MM.1S (cell line): ENCODE data around the gene LIPE.

Experiments used
- DNase-seq: peaks from one replicate; pipeline ENCODE4 v3.0.0-alpha.2; 2015
- H2AFZ ChIP-seq: fragments of 300-600 bp; sonication (generic); 2 replicates; pipeline ENCODE4 v1.6.0; 2016; ENCODE audit warnings: antibody characterized with exemption, low read length
- H3F3A ChIP-seq: fragments of 300-600 bp; sonication (generic); 2 replicates; pipeline ENCODE4 v1.6.1; 2016; ENCODE audit warnings: mild to moderate bottlenecking, antibody characterized with exemption, low read length, moderate library complexity, mixed read lengths; ENCODE audit not compliant: insufficient read depth
- H3K27ac ChIP-seq: fragments of 300-600 bp; sonication (generic); 2 replicates; pipeline ENCODE4 v1.5.1; 2016; ENCODE audit warnings: mild to moderate bottlenecking, low read length
- H3K27me3 ChIP-seq: fragments of 300-600 bp; sonication (generic); replicated peaks from 2 replicates; pipeline ENCODE4 v1.6.0; 2016; ENCODE audit warnings: low read length; ENCODE audit not compliant: insufficient read depth
- H3K36me3 ChIP-seq: fragments of 300-600 bp; sonication (generic); replicated peaks from 2 replicates; pipeline ENCODE4 v1.6.1; 2016; ENCODE audit warnings: mild to moderate bottlenecking, low read length, mixed read lengths; ENCODE audit not compliant: insufficient read depth
- H3K4me1 ChIP-seq: fragments of 300-600 bp; sonication (generic); 2 replicates; pipeline ENCODE4 v1.6.1; 2016; ENCODE audit warnings: low read length, mixed read lengths
- H3K4me2 ChIP-seq: fragments of 300-600 bp; sonication (generic); 2 replicates; pipeline ENCODE4 v1.6.0; 2016; ENCODE audit warnings: low read depth, low read length
- H3K4me3 ChIP-seq: fragments of 300-600 bp; sonication (generic); 2 replicates; pipeline ENCODE4 v1.5.1; 2016; ENCODE audit warnings: low read length, mixed read lengths
- H3K79me2 ChIP-seq: fragments of 300-600 bp; sonication (generic); 2 replicates; pipeline ENCODE4 v1.6.1; 2016; ENCODE audit warnings: mixed run types, low read length, mixed read lengths
- H3K9ac ChIP-seq: fragments of 300-600 bp; sonication (generic); 2 replicates; pipeline ENCODE4 v1.6.1; 2016; ENCODE audit warnings: low read length, mixed read lengths
- H3K9me2 ChIP-seq: fragments of 300-600 bp; sonication (generic); replicated peaks from 2 replicates; pipeline ENCODE4 v1.6.1; 2016; ENCODE audit warnings: mild to moderate bottlenecking, low read length, mixed read lengths; ENCODE audit not compliant: insufficient read depth
- H3K9me3 ChIP-seq: fragments of 300-600 bp; sonication (generic); replicated peaks from 2 replicates; pipeline ENCODE4 v1.6.1; 2016; ENCODE audit warnings: mild to moderate bottlenecking, low read length, mixed read lengths; ENCODE audit not compliant: insufficient read depth
- H4K20me1 ChIP-seq: fragments of 300-600 bp; sonication (generic); 2 replicates; pipeline ENCODE4 v1.6.1; 2016; ENCODE audit warnings: mild to moderate bottlenecking, low read length, moderate library complexity, mixed read lengths; ENCODE audit not compliant: insufficient read depth
- CTCF ChIP-seq: fragments of 300-600 bp; sonication (generic); IDR thresholded peaks from 2 replicates; pipeline ENCODE4 v1.5.1; 2016; ENCODE audit warnings: antibody characterized with exemption, low read length, mixed read lengths
- EZH2 ChIP-seq: fragments of 300-600 bp; sonication (generic); optimal IDR thresholded peaks from 2 replicates; pipeline ENCODE3; 2017; ENCODE audit warnings: low read depth, mild to moderate bottlenecking, antibody characterized with exemption, low read length, mixed read lengths
- EZH2phosphoT487 ChIP-seq: fragments of 300-600 bp; sonication (generic); IDR thresholded peaks from 2 replicates; pipeline ENCODE4 v1.6.1; 2018; ENCODE audit warnings: antibody characterized with exemption, low read length

The LIPE gene

GRCh38 chr19:42386974-42387707, 40.0 kb downstream of the LIPE start:
- Histone ChIP-seq H3K4me1 (no peaks in the 10 kb centered on the region), H3K36me3 (no peaks in the 10 kb centered on the region), H3K4me2 (peak overlapping the region; percentile 95), H3K9ac (peak overlapping the region; percentile 30; the same call in 1 of the 2 replicates), H4K20me1 (no peaks in the 10 kb centered on the region), H3F3A (no peaks in the 10 kb centered on the region), H3K27ac (no peak overlapping the region), H2AFZ (peak overlapping the region; percentile 76), H3K79me2 (no peaks in the 10 kb centered on the region), H3K4me3 (peak overlapping the region; percentile 76), H3K9me2 (no peaks in the 10 kb centered on the region), H3K27me3 (peaks cover 41% of the 10 kb centered on the region), H3K9me3 (no peaks in the 10 kb centered on the region)
- peak; percentile 64 for DNase-seq
- TF ChIP-seq EZH2phosphoT487, result no peak
- peak; percentile 70 for TF ChIP-seq CTCF
- no peak for TF ChIP-seq EZH2

- no peaks in the 10 kb centered on the region for H4K20me1 ChIP-seq
- H3F3A ChIP-seq, result no peaks in the 10 kb centered on the region
- H3K27me3 ChIP-seq, result peaks cover 10% of the 10 kb centered on the region
- no peak overlapping the region for H3K4me2 ChIP-seq
- no peak overlapping the region for H2AFZ ChIP-seq
- no peak for TF ChIP-seq EZH2
- TF ChIP-seq EZH2phosphoT487, result no peak
- TF ChIP-seq CTCF, result no peak
- H3K9me2 ChIP-seq, result no peaks in the 10 kb centered on the region
- no peak overlapping the region for H3K9ac ChIP-seq
- H3K27ac ChIP-seq, result no peak overlapping the region
- H3K4me1 ChIP-seq, result no peaks in the 10 kb centered on the region
- no peak for DNase-seq
- H3K9me3 ChIP-seq, result no peaks in the 10 kb centered on the region
- H3K4me3 ChIP-seq, result no peak overlapping the region
- no peaks in the 10 kb centered on the region for H3K79me2 ChIP-seq
- no peaks in the 10 kb centered on the region for H3K36me3 ChIP-seq
These were observed 47.0 kb downstream of the LIPE start for GRCh38 chr19:42380155-42380554.

GRCh38 chr19:42378225-42379215, 48.7 kb downstream of the LIPE start:
- Histone ChIP-seq H3K9me2 (no peaks in the 10 kb centered on the region), H3K79me2 (no peaks in the 10 kb centered on the region), H3K4me1 (no peaks in the 10 kb centered on the region), H2AFZ (no peak overlapping the region), H4K20me1 (no peaks in the 10 kb centered on the region), H3K4me2 (no peak overlapping the region), H3K27ac (no peak overlapping the region), H3K36me3 (no peaks in the 10 kb centered on the region), H3K9me3 (no peaks in the 10 kb centered on the region), H3K9ac (no peak overlapping the region), H3K27me3 (peaks cover 10% of the 10 kb centered on the region), H3F3A (no peaks in the 10 kb centered on the region), H3K4me3 (no peak overlapping the region)
- no peak for TF ChIP-seq CTCF
- TF ChIP-seq EZH2phosphoT487, result no peak
- TF ChIP-seq EZH2, result no peak
- no peak for DNase-seq
